PC-3 (cell line): ENCODE data around the gene HAND2.

Source experiments
- CTCF ChIP-seq: fragments of 300-600 bp; sonication (generic); conservative IDR thresholded peaks from 2 replicates; pipeline ENCODE4 v1.5.1; 2017; ENCODE audit warnings: antibody characterized with exemption, low read depth, mild to moderate bottlenecking, low read length
- EZH2phosphoT487 ChIP-seq: fragments of 300-600 bp; sonication (generic); IDR thresholded peaks from 2 replicates; pipeline ENCODE4 v1.6.1; 2018; ENCODE audit warnings: mild to moderate bottlenecking, antibody characterized with exemption, low read length, borderline replicate concordance

GRCh38 chr4:173519111-173520101 is 10.6 kb downstream of the HAND2 start:
- TF ChIP-seq CTCF (no peak), EZH2phosphoT487 (no peak)
